ENCODE measurements around the gene MYH7. TPM values are rescaled to one million over a fixed set of nuclear protein-coding genes. Genes with fewer than 3 reads are reported as not detected.

The MYH7 gene
- polyA plus RNA-seq, 1 of the 3 experiments (the other 2 are of a cell fraction): not detected

DNA sequence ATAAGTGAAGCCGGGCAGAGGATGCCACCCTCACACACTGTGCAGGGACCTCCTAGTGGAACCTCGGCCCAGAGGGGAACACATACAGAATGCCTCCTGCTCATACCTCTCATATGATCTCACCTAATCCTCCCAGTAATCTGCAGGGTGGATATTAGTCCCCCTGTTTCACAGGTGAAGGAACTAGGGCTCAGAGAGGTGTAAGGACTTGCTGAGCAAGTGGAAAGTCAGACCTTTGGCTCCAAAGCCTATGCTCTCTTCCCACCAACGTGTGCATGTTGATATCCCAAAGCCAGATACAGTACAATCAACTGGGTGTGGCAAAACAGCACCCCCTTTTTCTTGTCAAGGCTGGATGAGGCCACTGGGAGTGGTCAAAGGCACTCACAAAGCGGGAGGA is 31.6 kb downstream of the MYH7 start:
- Histone ChIP-seq H3K4me1 (ENCODE audit: control insufficient read depth in 1 of 2, insufficient read depth in 2 of 2, low read depth in 1 of 2, low read length in 1 of 2) (no peaks in the 10 kb centered on the region; a peak in 1 of 4 replicates), H3K4me2 (no peak overlapping the region), H3K9me3 (no peaks in the 10 kb centered on the region), H4K20me1 (ENCODE audit: insufficient read depth) (no peaks in the 10 kb centered on the region), H2AFZ (ENCODE audit: low read depth) (no peak overlapping the region), H3K4me3 (ENCODE audit: low read depth in 2 of 2, low read length in 1 of 2) (no peak overlapping the region), H3K79me2 (ENCODE audit: insufficient read depth) (no peaks in the 10 kb centered on the region), H3K36me3 (replicated peaks in 1 of 2; ENCODE audit: control insufficient read depth in 1 of 2, insufficient read depth in 2 of 2, low read length in 1 of 2) (no peaks in the 10 kb centered on the region), H3K9me2 (no peaks in the 10 kb centered on the region), H3F3A (replicated peaks; ENCODE audit: insufficient read depth) (no peaks in the 10 kb centered on the region), H3K9ac (no peak overlapping the region), H3K27ac (ENCODE audit: low read depth in 2 of 2, low read length in 1 of 2) (no peak overlapping the region), H3K27me3 (ENCODE audit: insufficient read depth) (peaks cover 34% of the 10 kb centered on the region)
- ChIA-PET CTCF (no interaction called here), POLR2A (no interaction called here)
- WGBS (ENCODE audit: low lambda C conversion rate): 27% methylated on average over 3 of the region's 4 CpGs
- no peak for DNase-seq
- TF ChIP-seq GABPA (IDR thresholded peaks at IDR 0.05; ENCODE audit: low read depth) (no peak), YY1 (IDR thresholded peaks at IDR 0.05; ENCODE audit: low read depth) (no peak), ELF1 (IDR thresholded peaks at IDR 0.05) (no peak), POLR2AphosphoS5 (IDR thresholded peaks at IDR 0.05; ENCODE audit: low read depth, low read length) (no peak)

DNA sequence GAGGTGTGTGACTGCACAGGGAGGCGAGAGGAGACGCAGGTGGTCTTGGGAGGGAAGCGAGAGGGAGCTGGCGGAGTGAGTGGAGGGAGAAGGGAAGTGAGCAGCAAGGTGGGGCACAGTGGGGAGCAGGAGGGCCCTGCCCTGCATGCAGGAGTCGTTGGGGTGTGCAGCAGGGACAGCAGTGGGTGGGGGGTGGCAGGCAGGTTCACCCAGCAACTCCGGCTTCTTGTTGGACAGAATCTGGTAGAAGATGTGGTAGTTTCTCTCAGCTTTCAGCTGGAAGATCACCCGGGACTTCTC is 32.4 kb downstream of the MYH7 start:
- H2AFZ ChIP-seq (ENCODE audit: low read depth): no peak overlapping the region
- peaks cover 27% of the 10 kb centered on the region for H3K27me3 ChIP-seq (ENCODE audit: insufficient read depth)
- H3K4me3 ChIP-seq (ENCODE audit: low read depth in 2 of 2, low read length in 1 of 2): no peak overlapping the region
- H3K79me2 ChIP-seq (ENCODE audit: insufficient read depth): no peaks in the 10 kb centered on the region
- no peaks in the 10 kb centered on the region for H3K9me2 ChIP-seq
- no peak for DNase-seq
- CTCF ChIA-PET: interaction anchor here (1.5 kb wide), 1 partner anchor 9 kb away, joined by 4 read pairs; no protein-coding TSS in a partner anchor
- no peaks in the 10 kb centered on the region for H3K9me3 ChIP-seq
- H3K9ac ChIP-seq: no peak overlapping the region
- WGBS (ENCODE audit: low lambda C conversion rate): 52% methylated on average over 7 of the region's 7 CpGs
- TF ChIP-seq MEF2A (IDR thresholded peaks at IDR 0.05; ENCODE audit: borderline replicate concordance, low read depth) (no peak), REST (IDR thresholded peaks at IDR 0.05; ENCODE audit: low read depth, low read length) (no peak), FOSL2 (IDR thresholded peaks at IDR 0.05; ENCODE audit: borderline replicate concordance, low read depth) (no peak), GATA2 (CRISPR knock-in tag; IDR thresholded peaks at IDR 0.05) (no peak), GABPA (IDR thresholded peaks at IDR 0.05; ENCODE audit: low read depth) (no peak), IRF3 (IDR thresholded peaks at IDR 0.05; ENCODE audit: low read depth, low read length) (no peak), FOXJ3 (CRISPR knock-in tag; IDR thresholded peaks at IDR 0.05) (no peak), SMC3 (IDR thresholded peaks at IDR 0.05; ENCODE audit: low read depth, low read length) (no peak), TEAD4 (IDR thresholded peaks at IDR 0.05; ENCODE audit: borderline replicate concordance, insufficient read depth) (no peak), MXI1 (IDR thresholded peaks at IDR 0.05; ENCODE audit: low read depth, low read length) (no peak)
- no peaks in the 10 kb centered on the region; a peak in 1 of 4 replicates for H3K4me1 ChIP-seq (ENCODE audit: control insufficient read depth in 1 of 2, insufficient read depth in 2 of 2, low read depth in 1 of 2, low read length in 1 of 2)
- no peak overlapping the region for H3K27ac ChIP-seq (ENCODE audit: low read depth in 2 of 2, low read length in 1 of 2)
- H3K36me3 ChIP-seq (replicated peaks in 1 of 2; ENCODE audit: control insufficient read depth in 1 of 2, insufficient read depth in 2 of 2, low read length in 1 of 2): no peaks in the 10 kb centered on the region
- H3F3A ChIP-seq (replicated peaks; ENCODE audit: insufficient read depth): no peaks in the 10 kb centered on the region
- H3K4me2 ChIP-seq: no peak overlapping the region
- POLR2A ChIA-PET: no interaction called here
- no peaks in the 10 kb centered on the region for H4K20me1 ChIP-seq (ENCODE audit: insufficient read depth)
